ENCODE measurements around the gene TLE5.

- TF ChIP-seq CTCF (IDR thresholded peaks at IDR 0.05; ENCODE audit: extremely low read depth in 1 of 2, insufficient read depth in 1 of 2, low read depth in 1 of 2, low read length in 2 of 2) = no peak
- TF ChIP-seq POLR2A (IDR thresholded peaks at IDR 0.05; ENCODE audit: low read depth, low read length) = no peak
- TF ChIP-seq MAX (IDR thresholded peaks at IDR 0.05; ENCODE audit: insufficient read depth, insufficient read length) = no peak
- no peak for TF ChIP-seq POLR2AphosphoS5 (IDR thresholded peaks at IDR 0.05; ENCODE audit: insufficient read depth, low read depth, low read length)
- no peak for TF ChIP-seq EZH2 (IDR thresholded peaks at IDR 0.05; ENCODE audit: borderline replicate concordance, low read depth, low read length, severe bottlenecking)
Observed at GRCh38 chr19:3039125-3039524, 23.2 kb downstream of the TLE5 start.

All from endothelial cell of umbilical vein (primary cell).